HG02973 (cell line): ENCODE measurements around the gene PROK1.
"Not testable (repeated sequence)": the region's sequence is repeated elsewhere in the genome, so short reads cannot be mapped to it uniquely, and the experiment has no call there.

ENCODE experiments used
- ATAC-seq: cut with Tn5 transposase; IDR thresholded peaks from one replicate; pipeline ENCODE4 v1.9.1; 2021; ENCODE audit warnings: moderate library complexity; ENCODE audit not compliant: unreplicated experiment

PROK1 gene

GRCh38 chr1:110433213-110433612 is 17.7 kb upstream of the PROK1 start:
- no peak for ATAC-seq

DNA sequence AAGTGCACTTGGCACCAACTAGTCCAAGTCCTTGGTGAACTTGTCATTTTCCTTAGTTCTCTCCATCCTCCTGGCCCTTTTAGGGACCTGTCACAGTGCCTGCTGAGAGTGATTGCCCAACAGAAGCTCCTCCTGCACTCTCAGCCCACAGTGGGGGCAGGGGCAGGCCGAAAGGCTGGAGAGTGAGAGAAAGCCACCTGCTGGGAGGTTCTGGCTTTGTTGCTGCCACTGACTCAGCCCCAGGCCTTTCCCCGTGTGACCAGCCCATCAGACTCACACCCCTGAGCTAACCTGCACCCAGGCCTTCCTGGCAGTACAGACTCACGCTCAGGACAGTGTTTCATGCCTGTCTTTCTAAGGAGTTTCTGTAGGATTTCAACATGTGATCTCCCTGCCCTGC is 17.1 kb upstream of the PROK1 start:
- ATAC-seq = no peak

DNA sequence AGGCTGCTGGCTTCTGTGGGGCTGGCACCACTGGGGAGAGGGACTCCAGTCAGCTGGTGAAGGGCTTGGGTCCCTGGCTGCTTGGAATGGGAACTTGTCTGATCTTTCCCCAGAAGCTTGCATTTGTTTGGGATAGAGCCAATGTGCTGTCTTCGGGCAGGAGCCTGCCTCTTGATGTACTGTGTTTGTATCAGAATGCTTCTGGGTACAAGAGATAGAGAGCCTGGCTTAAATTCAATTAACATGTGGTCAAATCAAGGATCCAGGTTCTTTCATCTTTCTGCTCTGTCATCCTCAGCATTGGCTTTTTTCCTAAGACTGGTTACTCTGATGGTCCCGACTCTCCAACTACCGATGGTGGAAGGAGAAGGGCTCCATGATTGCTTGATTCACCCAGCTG is 16.0 kb upstream of the PROK1 start:
- no peak for ATAC-seq

- ATAC-seq = no peak
These were observed 14.3 kb upstream of the PROK1 start for GRCh38 chr1:110436635-110437034.

GRCh38 chr1:110437645-110438299 is 13.2 kb upstream of the PROK1 start:
- not testable (repeated sequence) for ATAC-seq

- no peak for ATAC-seq
These were observed 12.1 kb upstream of the PROK1 start for GRCh38 chr1:110438893-110439292.

DNA sequence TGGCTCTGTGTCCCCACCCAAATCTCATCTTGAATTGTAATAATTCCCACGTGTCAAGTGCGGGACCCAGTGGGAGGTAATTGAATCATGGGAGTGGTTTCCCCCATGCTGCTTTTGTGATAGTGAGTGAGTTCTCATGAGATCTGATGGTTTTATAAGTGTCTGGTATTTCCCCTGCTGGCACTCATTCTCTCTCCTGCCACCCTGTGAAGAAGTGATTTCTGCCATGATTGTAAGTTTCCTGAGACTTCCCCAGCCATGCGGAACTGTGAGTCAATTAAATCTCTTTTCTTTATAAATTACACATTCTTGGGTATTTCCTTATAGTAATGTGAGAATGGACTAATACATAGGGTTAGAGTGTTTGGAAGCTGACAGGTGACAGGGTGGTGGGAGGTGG is 11.1 kb upstream of the PROK1 start:
- not testable (repeated sequence) for ATAC-seq

DNA sequence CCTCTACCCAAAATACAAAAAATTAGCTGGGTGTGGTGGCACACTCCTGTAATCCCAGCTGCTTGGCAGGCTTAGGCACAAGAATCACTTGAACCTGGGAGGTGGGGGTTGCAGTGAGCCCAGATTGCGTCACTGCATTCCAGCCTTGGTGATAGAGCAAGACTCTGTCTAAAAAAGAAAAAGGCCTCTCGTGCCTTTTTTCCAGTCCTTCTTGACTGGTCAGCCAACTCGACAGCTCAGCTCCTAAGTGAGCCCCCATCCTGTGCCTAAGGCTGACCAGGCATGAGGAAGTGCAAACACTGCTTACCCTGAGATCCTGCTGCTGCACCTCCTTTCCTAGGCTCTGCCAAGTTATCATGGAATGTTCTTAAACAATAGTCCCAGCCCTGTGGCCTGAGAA is 10.1 kb upstream of the PROK1 start:
- ATAC-seq = no peak

DNA sequence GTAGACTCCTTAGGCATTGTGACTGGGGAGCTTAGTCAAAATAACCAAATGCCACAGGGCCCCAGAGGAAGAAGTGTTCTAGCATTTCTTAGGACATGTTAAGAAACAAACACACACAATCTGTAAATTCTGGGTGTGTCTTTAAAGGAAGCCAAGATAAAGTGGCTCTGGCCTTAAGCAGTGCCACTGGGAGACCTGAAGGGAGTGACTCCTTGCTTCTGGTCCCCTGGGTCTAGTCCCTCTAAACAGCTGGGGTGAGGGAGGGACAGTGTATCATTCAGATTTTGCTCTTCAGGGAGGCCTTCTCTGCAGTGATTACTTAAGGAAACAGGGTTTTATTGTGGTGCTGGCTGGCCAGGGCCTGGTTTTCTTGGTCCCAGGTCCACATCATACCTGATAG is 9.1 kb upstream of the PROK1 start:
- no peak for ATAC-seq

- ATAC-seq = no peak
These were observed 7.5 kb upstream of the PROK1 start for GRCh38 chr1:110443451-110443850.

GRCh38 chr1:110444561-110444960 is 6.4 kb upstream of the PROK1 start:
- no peak for ATAC-seq

DNA sequence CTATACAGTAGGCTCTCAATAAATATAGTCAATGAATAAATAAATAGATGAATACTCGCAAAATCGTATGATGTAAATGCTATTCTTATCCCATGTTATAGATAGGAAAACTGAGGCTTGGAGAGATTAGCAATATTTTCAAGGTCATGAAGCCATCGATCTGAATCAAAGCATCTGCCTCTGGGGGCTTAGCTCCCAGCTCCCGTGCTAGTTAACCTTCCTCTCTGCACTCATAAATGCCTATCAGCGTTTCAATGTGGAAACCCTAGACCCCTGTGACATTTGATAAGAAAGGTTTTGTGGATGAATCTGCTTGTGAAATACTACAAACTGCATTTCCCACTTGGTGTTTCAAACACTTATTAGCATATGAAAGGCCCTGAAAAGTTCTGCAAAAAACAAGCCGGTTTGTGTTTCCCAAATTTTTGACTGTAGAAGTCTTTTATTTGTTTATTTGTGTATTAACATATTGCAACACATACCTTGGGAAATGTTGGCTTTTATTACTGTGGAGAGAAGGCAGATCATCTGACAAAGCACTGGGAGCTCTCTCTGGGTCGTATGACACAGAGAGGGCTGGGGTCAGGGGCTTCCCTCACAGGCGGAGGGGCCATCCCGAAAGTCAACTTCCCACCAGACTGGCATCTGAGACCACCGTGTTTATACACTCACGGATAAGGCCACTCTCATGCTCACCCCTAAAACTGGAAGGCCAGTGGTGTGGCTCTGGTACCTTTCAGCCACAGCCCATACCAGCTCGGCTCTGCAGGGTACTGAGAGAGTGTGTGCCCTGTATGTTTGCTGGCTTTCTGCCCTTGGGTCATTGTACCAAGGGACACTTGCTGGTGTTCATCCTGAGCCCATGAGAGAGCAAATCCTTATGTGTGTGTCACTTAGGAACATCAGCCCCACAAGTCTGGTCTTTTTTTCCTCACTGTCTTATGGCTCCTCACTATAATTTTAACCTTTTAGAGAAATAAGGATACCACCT is 993 bp upstream of the PROK1 start:
- ATAC-seq = no peak

GRCh38 chr1:110452330-110452729 is 1.4 kb downstream of the PROK1 start:
- ATAC-seq = no peak

GRCh38 chr1:110453829-110454228 is 2.9 kb downstream of the PROK1 start:
- ATAC-seq = no peak

GRCh38 chr1:110454328-110454727 is 3.4 kb downstream of the PROK1 start:
- no peak for ATAC-seq

GRCh38 chr1:110455151-110455550 is 4.2 kb downstream of the PROK1 start:
- ATAC-seq = no peak

DNA sequence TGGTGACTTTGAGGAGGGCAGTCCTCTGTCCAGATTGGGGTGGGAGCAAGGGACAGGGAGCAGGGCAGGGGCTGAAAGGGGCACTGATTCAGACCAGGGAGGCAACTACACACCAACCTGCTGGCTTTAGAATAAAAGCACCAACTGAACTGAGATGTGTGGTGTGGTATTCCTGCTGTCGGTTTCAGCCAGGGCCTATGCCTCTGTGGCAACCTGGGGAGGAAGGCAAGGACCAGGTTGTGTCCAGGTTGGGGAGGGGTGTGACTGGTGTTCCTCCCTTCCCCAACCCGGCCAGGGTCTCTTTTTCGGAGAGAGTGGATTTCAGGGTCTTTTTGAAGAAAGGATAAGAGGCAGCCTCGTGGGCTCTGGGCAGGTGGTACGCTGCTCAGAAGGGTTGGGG is 6.3 kb downstream of the PROK1 start:
- ATAC-seq = no peak

DNA sequence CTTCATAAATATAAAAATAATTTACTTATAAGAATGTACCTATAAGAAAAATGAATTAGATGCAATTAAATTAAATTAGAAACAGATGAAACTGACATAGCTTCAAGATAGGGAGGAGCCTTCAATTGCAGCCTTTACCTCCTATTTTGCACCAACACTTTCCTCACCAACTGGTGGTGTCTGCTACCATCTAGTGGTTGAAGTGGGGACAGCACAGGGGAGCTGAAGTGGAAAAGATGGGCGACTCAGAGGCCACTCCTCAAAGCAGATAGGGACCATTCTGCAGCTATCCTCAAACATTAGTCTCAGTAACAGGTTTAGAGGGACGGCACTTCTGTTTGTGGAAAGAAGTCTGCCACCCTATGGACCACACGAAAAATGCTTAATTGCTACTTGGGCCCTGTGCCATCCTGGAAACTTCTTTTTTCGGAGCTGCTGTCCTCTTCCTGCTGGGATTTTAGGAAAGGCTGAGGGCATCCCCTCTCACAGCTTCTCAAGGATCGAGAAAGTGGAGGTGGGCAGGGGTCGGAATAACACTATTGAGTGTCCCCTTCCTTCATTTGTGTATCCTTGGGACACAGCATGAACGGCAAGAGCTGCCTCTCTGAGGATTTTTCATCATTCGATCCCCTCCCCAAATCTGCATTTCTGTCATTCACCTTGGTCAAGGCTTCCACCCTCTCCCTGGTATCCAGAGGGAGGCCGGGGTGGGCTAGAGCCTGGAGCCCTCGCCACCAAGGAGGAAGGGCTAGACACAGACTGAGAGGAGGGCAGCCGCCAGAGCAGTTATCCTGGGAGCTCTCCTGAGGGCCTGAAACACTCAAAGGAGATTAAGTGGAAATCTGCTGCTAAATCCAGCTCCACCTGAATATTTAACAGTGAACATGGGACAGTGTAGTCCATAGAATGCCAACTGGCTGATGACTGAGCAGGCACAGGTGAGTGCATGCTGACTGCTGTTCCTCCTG is 9.6 kb downstream of the PROK1 start:
- no peak for ATAC-seq

DNA sequence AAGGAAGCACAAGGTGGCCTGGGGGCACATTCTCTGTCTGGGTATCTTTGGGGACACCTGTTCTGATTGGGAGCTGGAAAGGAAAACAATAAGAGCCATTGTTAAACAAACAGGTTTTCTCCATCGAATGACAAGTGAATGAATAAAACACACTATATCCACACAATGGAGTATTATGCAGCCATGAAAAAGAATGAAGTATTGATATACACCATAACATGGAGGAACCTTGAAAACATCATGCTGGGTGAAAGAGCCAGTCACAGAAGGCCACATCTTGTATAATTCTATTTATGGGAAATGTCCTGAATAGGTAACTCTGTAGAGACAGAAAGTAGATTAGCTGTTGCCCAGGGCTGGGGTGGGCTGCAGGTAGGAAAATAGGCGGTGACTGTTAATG is 11.1 kb downstream of the PROK1 start:
- ATAC-seq = no peak

DNA sequence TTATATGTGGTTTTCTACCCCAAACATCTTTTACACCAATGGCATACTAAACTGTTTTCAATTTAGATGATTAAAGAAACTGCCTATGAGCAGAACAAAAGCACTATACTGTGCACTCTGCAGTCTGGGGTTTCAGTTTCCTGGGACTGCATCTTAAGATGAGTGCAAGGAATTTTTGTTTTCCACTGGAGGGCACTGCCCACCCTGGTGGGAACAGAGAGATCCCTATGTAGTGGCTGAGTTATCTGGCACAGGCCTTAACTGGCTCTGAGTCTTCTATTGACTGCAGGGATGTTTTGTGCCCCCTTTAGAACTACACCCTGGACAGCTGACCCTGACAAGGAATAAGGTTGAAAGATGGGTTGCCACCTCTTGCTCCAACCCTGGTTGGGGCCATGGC is 12.0 kb downstream of the PROK1 start:
- no peak for ATAC-seq

DNA sequence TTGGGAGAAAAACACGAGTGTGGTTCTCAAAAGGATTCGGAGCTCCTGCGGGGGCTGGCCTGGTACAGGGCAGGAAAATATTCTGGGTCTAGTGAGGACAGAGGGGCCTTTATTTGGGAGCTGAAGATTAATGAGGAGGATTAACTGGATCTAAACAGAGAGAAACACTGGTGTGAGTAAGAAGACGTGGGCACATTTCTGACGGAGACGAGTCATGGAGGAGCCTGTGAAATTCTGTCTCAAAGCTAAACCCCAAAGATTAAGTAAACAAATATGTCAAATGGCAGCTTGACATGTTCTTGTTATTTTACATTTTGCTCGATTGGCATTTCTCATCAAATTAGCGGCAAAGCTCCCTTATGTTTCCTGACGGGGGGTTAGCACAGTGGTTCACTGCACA is 12.8 kb downstream of the PROK1 start:
- no peak for ATAC-seq
